Smooth muscle cell (in vitro differentiated cells): ENCODE data around the gene VPS72. TPM values are rescaled to one million over a fixed set of nuclear protein-coding genes. Genes with fewer than 3 reads are reported as not detected.

Experiments
- DNase-seq: peaks from one replicate; lab custom pipeline; 2025; ENCODE audit not compliant: unreplicated experiment; lab: John Stamatoyannopoulos, UW
- H2AFZ ChIP-seq: fragments of 200-600 bp; sonication (generic); 2 replicates; pipeline ENCODE4 v1.6.0; 2016; ENCODE audit warnings: antibody characterized with exemption, low read depth, mild to moderate bottlenecking
- H3F3A ChIP-seq: fragments of 200-600 bp; sonication (generic); 2 replicates; pipeline ENCODE4 v1.6.0; 2017; ENCODE audit warnings: antibody characterized with exemption, low read depth
- H3K27ac ChIP-seq: fragments of 200-600 bp; sonication (generic); 2 replicates; pipeline ENCODE4 v1.5.1; 2016; ENCODE audit warnings: low read depth, mild to moderate bottlenecking
- H3K27me3 ChIP-seq: fragments of 200-600 bp; sonication (generic); 2 replicates; pipeline ENCODE4 v1.6.1; 2016; ENCODE audit warnings: low read depth, mild to moderate bottlenecking
- H3K36me3 ChIP-seq: fragments of 200-600 bp; sonication (generic); 2 replicates; pipeline ENCODE4 v1.5.1; 2016; ENCODE audit warnings: low read depth
- H3K4me1 ChIP-seq: fragments of 200-600 bp; sonication (generic); 2 replicates; pipeline ENCODE4 v1.5.1; 2016; ENCODE audit warnings: low read depth
- H3K4me2 ChIP-seq: fragments of 200-600 bp; sonication (generic); 2 replicates; pipeline ENCODE4 v1.6.0; 2016; ENCODE audit warnings: mild to moderate bottlenecking
- H3K4me3 ChIP-seq: fragments of 200-600 bp; sonication (generic); 2 replicates; pipeline ENCODE4 v1.5.1; 2016; ENCODE audit warnings: mild to moderate bottlenecking
- H3K79me2 ChIP-seq: fragments of 200-600 bp; sonication (generic); 2 replicates; pipeline ENCODE4 v1.6.0; 2016; ENCODE audit warnings: low read depth, mild to moderate bottlenecking
- H3K9ac ChIP-seq: fragments of 200-600 bp; sonication (generic); 2 replicates; pipeline ENCODE4 v1.6.0; 2016; ENCODE audit warnings: low read depth
- H3K9me3 ChIP-seq: fragments of 200-600 bp; sonication (generic); replicated peaks from 2 replicates; pipeline ENCODE4 v1.5.1; 2016; ENCODE audit warnings: low read depth
- H4K20me1 ChIP-seq: fragments of 200-600 bp; sonication (generic); 2 replicates; pipeline ENCODE4 v1.6.0; 2016; ENCODE audit warnings: low read depth
- CTCF ChIP-seq: fragments of 200-600 bp; sonication (generic); IDR thresholded peaks from 2 replicates; pipeline ENCODE4 v1.5.1; 2017; ENCODE audit warnings: borderline replicate concordance, mild to moderate bottlenecking, antibody characterized with exemption; ENCODE audit not compliant: insufficient read depth, poor library complexity, severe bottlenecking
- WGBS: methylation state at CpG from one replicate; pipeline ENCODE4 v1.1.7; 2016; ENCODE audit warnings: low lambda C conversion rate; 5-methylcytosine and 5-hydroxymethylcytosine counted together
- polyA plus RNA-seq: library from polyadenylated mRNA; unstranded; fragments of >200 nt; fragmentation: Nextera tagmentation; extraction: Ambion mirVana; gene quantifications from 2 replicates; pipeline ENCODE4 v1.2.1, GENCODE V29; 2016
- total RNA-seq: library from RNA; depleted of rRNA; stranded (reverse); fragments of >200 nt; gene quantifications from 2 replicates; pipeline ENCODE4 v1.2.3, GENCODE V29; 2014

The VPS72 gene
- total and polyA plus RNA-seq, 2 experiments from 2014 or later, result 35.0 to 57.9 TPM

- no peak for DNase-seq
- no peak overlapping the region for H3K4me3 ChIP-seq
- H3F3A ChIP-seq, result no peaks in the 10 kb centered on the region
- H3K4me1 ChIP-seq, result no peaks in the 10 kb centered on the region
- H2AFZ ChIP-seq, result no peak overlapping the region
- H4K20me1 ChIP-seq, result no peaks in the 10 kb centered on the region
- H3K9ac ChIP-seq, result no peak overlapping the region
- no peak overlapping the region for H3K4me2 ChIP-seq
- no peaks in the 10 kb centered on the region for H3K79me2 ChIP-seq
- no peak overlapping the region for H3K27ac ChIP-seq
- H3K27me3 ChIP-seq, result no peaks in the 10 kb centered on the region
- no peaks in the 10 kb centered on the region for H3K9me3 ChIP-seq
- WGBS, result 95% methylated on average over 6 of the region's 6 CpGs
- no peak for TF ChIP-seq CTCF
- H3K36me3 ChIP-seq, result peaks cover 6% of the 10 kb centered on the region
These were observed 14.8 kb downstream of the VPS72 start for GRCh38 chr1:151175041-151175741.

GRCh38 chr1:151171190-151171589 lies 18.8 kb downstream of the VPS72 start:
- peaks cover 10% of the 10 kb centered on the region for H3F3A ChIP-seq
- H4K20me1 ChIP-seq, result no peaks in the 10 kb centered on the region
- H3K4me2 ChIP-seq, result no peak overlapping the region
- no peak for TF ChIP-seq CTCF
- 94% methylated on average over 5 of the region's 5 CpGs for WGBS
- no peak overlapping the region for H3K4me3 ChIP-seq
- H2AFZ ChIP-seq, result no peak overlapping the region
- peaks cover 6% of the 10 kb centered on the region for H3K79me2 ChIP-seq
- DNase-seq, result no peak
- no peak overlapping the region for H3K9ac ChIP-seq
- H3K27ac ChIP-seq, result no peak overlapping the region
- no peaks in the 10 kb centered on the region for H3K9me3 ChIP-seq
- no peaks in the 10 kb centered on the region for H3K27me3 ChIP-seq
- H3K4me1 ChIP-seq, result peaks cover 5% of the 10 kb centered on the region
- peaks cover 2% of the 10 kb centered on the region for H3K36me3 ChIP-seq

- Histone ChIP-seq H3K9me3 (no peaks in the 10 kb centered on the region), H2AFZ (no peak overlapping the region), H3K4me1 (peaks cover 12% of the 10 kb centered on the region), H3K27ac (peak overlapping the region; percentile 73), H3K36me3 (no peaks in the 10 kb centered on the region), H4K20me1 (no peaks in the 10 kb centered on the region), H3K27me3 (no peaks in the 10 kb centered on the region), H3K79me2 (peaks cover 6% of the 10 kb centered on the region), H3K4me3 (peak overlapping the region; percentile 60), H3F3A (peaks cover 10% of the 10 kb centered on the region), H3K4me2 (peak overlapping the region; percentile 96), H3K9ac (peak overlapping the region; percentile 63)
- no peak for DNase-seq
- no peak for TF ChIP-seq CTCF
- WGBS, result 94% methylated on average over 6 of the region's 6 CpGs
These were observed 22.9 kb downstream of the VPS72 start for GRCh38 chr1:151167116-151167515.

GRCh38 chr1:151166505-151166956 lies 23.5 kb downstream of the VPS72 start:
- WGBS, result 9% methylated on average over 15 of the region's 15 CpGs
- H3K27me3 ChIP-seq, result no peaks in the 10 kb centered on the region
- no peaks in the 10 kb centered on the region for H4K20me1 ChIP-seq
- peaks cover 12% of the 10 kb centered on the region for H3K4me1 ChIP-seq
- peak overlapping the region; percentile 60 for H3K4me3 ChIP-seq
- no peaks in the 10 kb centered on the region for H3K36me3 ChIP-seq
- no peaks in the 10 kb centered on the region for H3K9me3 ChIP-seq
- no peak for TF ChIP-seq CTCF
- H2AFZ ChIP-seq, result peak overlapping the region; percentile 21
- H3K27ac ChIP-seq, result peak overlapping the region; percentile 73
- no peak for DNase-seq
- peaks cover 10% of the 10 kb centered on the region for H3F3A ChIP-seq
- peaks cover 6% of the 10 kb centered on the region for H3K79me2 ChIP-seq
- H3K9ac ChIP-seq, result peak overlapping the region; percentile 63
- H3K4me2 ChIP-seq, result peak overlapping the region; percentile 96
